Astrocyte (in vitro differentiated cells and primary cell): Measurements from ENCODE around the gene PHC3. TPM values are rescaled to one million over a fixed set of nuclear protein-coding genes. Genes with fewer than 3 reads are reported as not detected.
"Not testable (repeated sequence)": the region's sequence is repeated elsewhere in the genome, so short reads cannot be mapped to it uniquely, and the experiment has no call there.

Experiments used
- DNase-seq: peaks from one replicate; pipeline ENCODE4 v3.0.0-alpha.2; 2010; ENCODE audit warnings: low read depth
- FAIRE-seq: peaks from 2 replicates; lab custom pipeline; 2011; peaks lifted over from hg19 to GRCh38; lab: Jason Lieb, UNC
- H2AFZ ChIP-seq: 2 replicates; pipeline ENCODE4 v1.6.0; 2012; ENCODE audit warnings: low read depth, low read length, inconsistent platforms
- H3K27ac ChIP-seq: 2 replicates; pipeline ENCODE4 v1.5.1; 2011; ENCODE audit warnings: low read depth, low read length, inconsistent platforms
- H3K27me3 ChIP-seq: 2 replicates; pipeline ENCODE4 v1.6.0; 2011; ENCODE audit warnings: low read length, inconsistent platforms; ENCODE audit not compliant: insufficient read depth
- H3K36me3 ChIP-seq: 2 replicates; pipeline ENCODE4 v1.5.1; 2011; ENCODE audit warnings: low read length, inconsistent platforms; ENCODE audit not compliant: insufficient read depth
- H3K4me1 ChIP-seq: 2 replicates; pipeline ENCODE4 v1.5.1; 2011; ENCODE audit warnings: low read length, inconsistent platforms; ENCODE audit not compliant: insufficient read depth
- H3K4me2 ChIP-seq: 2 replicates; pipeline ENCODE4 v1.6.0; 2012; ENCODE audit warnings: low read length, inconsistent platforms
- H3K4me3 ChIP-seq: 2 replicates; pipeline ENCODE4 v1.5.1; 2011; ENCODE audit warnings: low read depth, mild to moderate bottlenecking, low read length, inconsistent platforms; ENCODE audit not compliant: insufficient read depth
- H3K79me2 ChIP-seq: 2 replicates; pipeline ENCODE4 v1.6.0; 2012; ENCODE audit warnings: mild to moderate bottlenecking, low read length, inconsistent platforms; ENCODE audit not compliant: insufficient read depth
- H3K9ac ChIP-seq: 2 replicates; pipeline ENCODE4 v1.6.0; 2012; ENCODE audit warnings: mild to moderate bottlenecking, low read length, inconsistent platforms
- H3K9me3 ChIP-seq: 2 replicates; pipeline ENCODE4 v1.5.1; 2012; ENCODE audit warnings: low read depth, mild to moderate bottlenecking, low read length, inconsistent platforms; ENCODE audit not compliant: insufficient read depth
- H4K20me1 ChIP-seq: 2 replicates; pipeline ENCODE4 v1.6.0; 2012; ENCODE audit warnings: low read length, inconsistent platforms; ENCODE audit not compliant: insufficient read depth
- H3K27ac Mint-ChIP-seq: one replicate; pipeline ENCODE4 v1.8.0; 2021; ENCODE audit warnings: mild to moderate bottlenecking, mixed read lengths; ENCODE audit not compliant: unreplicated experiment
- H3K27me3 Mint-ChIP-seq: one replicate; pipeline ENCODE4 v1.8.0; 2021; ENCODE audit warnings: low read depth, mixed read lengths; ENCODE audit not compliant: unreplicated experiment
- H3K36me3 Mint-ChIP-seq: one replicate; pipeline ENCODE4 v1.8.0; 2021; ENCODE audit warnings: low read depth, mixed read lengths; ENCODE audit not compliant: unreplicated experiment
- H3K4me1 Mint-ChIP-seq: one replicate; pipeline ENCODE4 v1.8.0; 2021; ENCODE audit warnings: low read depth, mixed read lengths; ENCODE audit not compliant: unreplicated experiment
- H3K4me3 Mint-ChIP-seq: one replicate; pipeline ENCODE4 v1.8.0; 2021; ENCODE audit warnings: mild to moderate bottlenecking, moderate library complexity, mixed read lengths; ENCODE audit not compliant: unreplicated experiment
- H3K9me3 Mint-ChIP-seq: one replicate; pipeline ENCODE4 v1.8.0; 2021; ENCODE audit warnings: mild to moderate bottlenecking, mixed read lengths; ENCODE audit not compliant: unreplicated experiment
- CTCF ChIP-seq: IDR thresholded peaks from 2 replicates; pipeline ENCODE4 v1.5.1; 2011; ENCODE audit warnings: low read depth, mild to moderate bottlenecking, inconsistent platforms, low read length, moderate library complexity; ENCODE audit not compliant: insufficient read depth
- EZH2 ChIP-seq: IDR thresholded peaks from 2 replicates; pipeline ENCODE4 v1.6.1; 2012; ENCODE audit warnings: mild to moderate bottlenecking, low read length, inconsistent platforms; ENCODE audit not compliant: insufficient read depth
- total RNA-seq: library from RNA; stranded (reverse); gene quantifications from 2 replicates; pipeline ENCODE4 v1.2.1, GENCODE V29; 2021

The PHC3 gene
- total RNA-seq, 1 donor from 2014 or later = 40.8 TPM

GRCh38 chr3:170207717-170208116, 26.2 kb upstream of the PHC3 start:
- H3K4me1 ChIP-seq = no peaks in the 10 kb centered on the region
- no peak for TF ChIP-seq CTCF
- no peak for TF ChIP-seq EZH2
- no peaks in the 10 kb centered on the region for H3K79me2 ChIP-seq
- Mint-ChIP-seq H3K4me3 (no peak overlapping the region), H3K4me1 (no peaks in the 10 kb centered on the region), H3K27ac (no peak overlapping the region), H3K9me3 (no peaks in the 10 kb centered on the region), H3K36me3 (no peaks in the 10 kb centered on the region), H3K27me3 (no peaks in the 10 kb centered on the region)
- H4K20me1 ChIP-seq = no peaks in the 10 kb centered on the region
- H3K27ac ChIP-seq = no peak overlapping the region
- H3K4me3 ChIP-seq = no peak overlapping the region
- no peaks in the 10 kb centered on the region for H3K9me3 ChIP-seq
- FAIRE-seq (no peak), DNase-seq (no peak)
- no peak overlapping the region for H3K4me2 ChIP-seq
- no peak overlapping the region for H2AFZ ChIP-seq
- no peak overlapping the region for H3K9ac ChIP-seq
- no peaks in the 10 kb centered on the region for H3K27me3 ChIP-seq
- H3K36me3 ChIP-seq = no peaks in the 10 kb centered on the region

- H3K27ac Mint-ChIP-seq, FAIRE-seq, H3K36me3 Mint-ChIP-seq, H3K4me1 ChIP-seq, H3K27me3 Mint-ChIP-seq, H3K79me2 ChIP-seq, H3K27me3 ChIP-seq, H3K27ac ChIP-seq, H3K4me1 Mint-ChIP-seq, H3K4me2 ChIP-seq, H4K20me1 ChIP-seq, H3K4me3 ChIP-seq, DNase-seq, H3K36me3 ChIP-seq, H3K9me3 Mint-ChIP-seq, H3K4me3 Mint-ChIP-seq, H3K9me3 ChIP-seq, H3K9ac ChIP-seq, H2AFZ ChIP-seq: not testable (repeated sequence)
Measured at GRCh38 chr3:170206164-170206762, 24.7 kb upstream of the PHC3 start.

GRCh38 chr3:170205302-170205701, 23.8 kb upstream of the PHC3 start:
- H3K27me3 ChIP-seq = peaks cover 3% of the 10 kb centered on the region
- Mint-ChIP-seq H3K27me3 (no peaks in the 10 kb centered on the region), H3K9me3 (no peaks in the 10 kb centered on the region), H3K4me1 (no peaks in the 10 kb centered on the region), H3K27ac (no peak overlapping the region), H3K36me3 (no peaks in the 10 kb centered on the region), H3K4me3 (no peak overlapping the region)
- FAIRE-seq (no peak), DNase-seq (no peak)
- no peak overlapping the region for H3K27ac ChIP-seq
- H3K4me3 ChIP-seq = no peak overlapping the region
- H3K4me1 ChIP-seq = no peaks in the 10 kb centered on the region
- H4K20me1 ChIP-seq = no peaks in the 10 kb centered on the region
- H3K9me3 ChIP-seq = no peaks in the 10 kb centered on the region
- TF ChIP-seq CTCF = no peak
- no peak for TF ChIP-seq EZH2
- no peak overlapping the region for H3K9ac ChIP-seq
- no peaks in the 10 kb centered on the region for H3K36me3 ChIP-seq
- H3K4me2 ChIP-seq = no peak overlapping the region
- H3K79me2 ChIP-seq = no peaks in the 10 kb centered on the region
- H2AFZ ChIP-seq = no peak overlapping the region
